NT2/D1 (cell line): ENCODE results near the gene ZNF814.

Source experiments
- SUZ12 ChIP-seq: IDR thresholded peaks from 2 replicates; pipeline ENCODE4 v1.6.1; 2011; ENCODE audit not compliant: insufficient read length, insufficient read depth; ENCODE audit errors: extremely low read depth
- YY1 ChIP-seq: IDR thresholded peaks from 2 replicates; pipeline ENCODE4 v1.6.1; 2011; ENCODE audit not compliant: insufficient read length, insufficient read depth
- ZNF274 ChIP-seq: IDR thresholded peaks from 2 replicates; pipeline ENCODE4 v1.6.1; 2011; ENCODE audit warnings: mild to moderate bottlenecking, low read depth, low read length

DNA sequence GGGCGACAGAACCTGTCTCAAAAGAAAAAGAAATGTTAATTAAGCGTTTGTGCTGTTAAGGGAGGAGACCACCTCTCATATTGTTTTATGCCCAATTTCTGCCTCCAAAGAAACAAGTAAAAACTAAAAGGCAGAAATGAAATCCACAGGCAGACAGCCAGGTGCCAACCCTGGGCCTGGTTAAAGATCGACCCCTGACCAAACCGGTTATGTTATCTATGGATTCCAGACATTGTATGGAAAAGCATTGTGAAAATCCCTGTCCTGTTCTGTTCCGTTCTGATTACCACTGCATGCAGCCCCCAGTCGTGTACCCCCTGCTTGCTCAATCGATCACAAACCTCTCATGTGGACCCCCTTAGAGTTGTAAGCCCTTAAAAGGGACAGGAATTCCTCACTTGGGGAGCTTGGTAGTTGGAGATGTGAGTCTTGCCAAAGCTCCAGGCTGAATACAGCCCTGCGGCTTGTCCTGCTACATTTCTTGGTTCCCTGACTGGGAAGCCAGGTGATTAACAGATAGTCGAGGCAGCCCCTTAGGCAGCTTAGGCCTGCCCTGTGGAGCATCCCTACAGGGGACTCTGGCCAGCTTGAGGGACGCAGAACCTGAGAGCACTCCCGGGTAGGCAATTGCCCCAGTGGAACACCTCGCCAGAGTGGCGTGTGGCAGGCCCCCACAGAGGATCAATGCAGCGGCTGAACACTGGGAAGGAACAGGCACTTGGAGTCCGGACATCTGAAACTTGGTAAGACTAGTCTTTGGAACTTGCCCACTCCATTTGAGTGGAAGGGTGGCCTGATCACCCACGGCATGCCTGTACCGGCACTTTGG, 73.4 kb downstream of the ZNF814 start:
- no peak for TF ChIP-seq YY1
- no peak for TF ChIP-seq ZNF274
- TF ChIP-seq SUZ12 = no peak
